Natural killer cell (primary cell): ENCODE measurements around the gene MB. TPM values are rescaled to one million over a fixed set of nuclear protein-coding genes. Genes with fewer than 3 reads are reported as not detected.

Experiments
- ATAC-seq, 3 donors: fragments of 150-1000 bp in 2 of 3; fragments of 200-7000 bp in 1 of 3; cut with Tn5 transposase; 1 replicate in 1 of 3; 2 replicates in 2 of 3; pipeline ENCODE4 v1.10.0; 2021; ENCODE audit warnings: mild to moderate bottlenecking in 2 of 3, moderate library complexity in 2 of 3
- DNase-seq, 2 donors: peaks; one replicate each; pipeline versions ENCODE4 v3.0.0 to v3.0.0-alpha.2; 2013 to 2021; ENCODE audit warnings: mixed read lengths in 1 of 2
- H3K27ac ChIP-seq: one replicate; pipeline ENCODE4 v1.5.1; 2013; ENCODE audit warnings: mild to moderate bottlenecking, low read length
- H3K27me3 ChIP-seq: one replicate; pipeline ENCODE4 v1.6.1; 2013; ENCODE audit warnings: low read length; ENCODE audit not compliant: control insufficient read depth, insufficient read depth
- H3K36me3 ChIP-seq: one replicate; pipeline ENCODE4 v1.6.1; 2013; ENCODE audit warnings: low read length; ENCODE audit not compliant: control insufficient read depth, insufficient read depth
- H3K4me1 ChIP-seq: one replicate; pipeline ENCODE4 v1.6.1; 2013; ENCODE audit warnings: low read length; ENCODE audit not compliant: control insufficient read depth, insufficient read depth
- H3K4me3 ChIP-seq: one replicate; pipeline ENCODE4 v1.5.1; 2013; ENCODE audit warnings: low read length
- H3K9me3 ChIP-seq: one replicate; pipeline ENCODE4 v1.6.1; 2013; ENCODE audit warnings: low read length; ENCODE audit not compliant: control insufficient read depth, insufficient read depth
- H3K27ac Mint-ChIP-seq, 2 donors: one replicate each; pipeline ENCODE4 v1.8.0; 2022; ENCODE audit warnings: mild to moderate bottlenecking in 2 of 2, mixed read lengths in 2 of 2, moderate library complexity in 1 of 2
- H3K27me3 Mint-ChIP-seq, 2 donors: one replicate each; pipeline ENCODE4 v1.8.0; 2022; ENCODE audit warnings: low read depth in 2 of 2, mixed read lengths in 2 of 2
- H3K36me3 Mint-ChIP-seq: one replicate; pipeline ENCODE4 v1.8.0; 2022; ENCODE audit warnings: mixed read lengths
- H3K4me1 Mint-ChIP-seq, 2 donors: one replicate each; pipeline ENCODE4 v1.8.0; 2022; ENCODE audit warnings: mixed read lengths in 2 of 2
- H3K4me3 Mint-ChIP-seq: one replicate; pipeline ENCODE4 v1.8.0; 2022; ENCODE audit warnings: mild to moderate bottlenecking, moderate library complexity, mixed read lengths
- H3K9me3 Mint-ChIP-seq, 2 donors: one replicate each; pipeline ENCODE4 v1.8.0; 2022; ENCODE audit warnings: mixed read lengths in 2 of 2
- WGBS: methylation state at CpG from one replicate; pipeline ENCODE4 v1.1.7; 2013; ENCODE audit warnings: missing lambda C conversion rate; ENCODE audit not compliant: insufficient coverage; 5-methylcytosine and 5-hydroxymethylcytosine counted together
- intact Hi-C: fragments of 100-400 bp; cut with micrococcal nuclease; formaldehyde crosslinking; loops from one replicate; pipeline ENCODE4 v1.14.2; 2022
- total RNA-seq, 4 donors: library from RNA; stranded (reverse); fragments of 120-200 nt in 1 of 4; gene quantifications; one replicate each; pipeline versions ENCODE4 v1.2.3 to v1.2.4, GENCODE V29; 2013 to 2022
- TF ChIP-seq, protein P1 (sequence below): fragments of 200-600 bp; IDR thresholded peaks from one replicate; pipeline ENCODE4 v1.8.0; 2022; ENCODE audit warnings: antibody characterized with exemption

MB gene
- total RNA-seq, 3 donors from 2014 or later (not counting 1 experiment from before 2014, with no cell fraction given): not detected

DNA sequence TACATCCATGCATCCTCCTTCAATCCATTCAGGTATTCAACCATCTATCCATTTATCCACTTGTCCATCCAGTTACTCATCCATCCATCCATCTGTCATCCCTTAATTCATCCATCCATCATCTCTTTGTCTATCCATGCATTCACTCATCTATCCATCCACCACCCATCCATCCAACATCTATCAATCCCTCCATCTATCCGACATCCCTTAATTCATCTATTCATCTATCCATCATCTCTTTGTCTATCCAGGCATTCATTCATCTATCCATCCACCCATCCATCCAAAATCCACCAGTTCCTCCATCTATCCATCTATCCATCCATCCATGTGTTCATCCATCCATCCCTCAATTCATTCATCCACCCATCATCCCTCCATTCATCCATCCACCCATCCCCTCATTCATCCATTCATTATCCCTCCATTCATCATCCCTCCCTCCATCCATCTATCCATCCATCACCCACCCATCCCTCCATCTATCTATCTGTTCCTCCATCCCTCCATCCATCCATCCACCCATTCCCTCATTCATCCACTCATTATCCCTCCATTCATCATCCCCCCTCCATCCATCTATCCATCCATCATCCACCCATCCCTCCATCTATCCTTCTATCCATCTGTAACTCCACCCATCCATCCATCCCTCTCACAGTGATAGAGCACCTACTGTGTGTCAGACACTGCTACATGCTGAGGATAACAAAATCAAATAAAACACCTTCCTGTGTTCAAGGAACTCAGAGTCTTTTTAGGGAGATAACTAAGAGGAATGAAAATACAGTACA, 1.5 kb upstream of the MB start:
- H3K36me3 Mint-ChIP-seq: no peaks in the 10 kb centered on the region
- H3K27me3 Mint-ChIP-seq: no peaks in the 10 kb centered on the region
- H3K27ac Mint-ChIP-seq: no peak overlapping the region
- H3K9me3 Mint-ChIP-seq: no peaks in the 10 kb centered on the region
- ATAC-seq (no peak), DNase-seq (no peak)
- peaks cover 20% of the 10 kb centered on the region for H3K4me1 ChIP-seq
- H3K27me3 ChIP-seq: no peaks in the 10 kb centered on the region
- H3K27ac ChIP-seq: no peak overlapping the region
- H3K4me3 ChIP-seq: no peak overlapping the region
- 92% methylated on average over 1 of the region's 1 CpG for WGBS
- intact Hi-C loops: no loop called here
- no peaks in the 10 kb centered on the region for H3K36me3 ChIP-seq
- peaks cover 13% of the 10 kb centered on the region in 2 donors for H3K4me1 Mint-ChIP-seq
- TF ChIP-seq, protein P1, sequence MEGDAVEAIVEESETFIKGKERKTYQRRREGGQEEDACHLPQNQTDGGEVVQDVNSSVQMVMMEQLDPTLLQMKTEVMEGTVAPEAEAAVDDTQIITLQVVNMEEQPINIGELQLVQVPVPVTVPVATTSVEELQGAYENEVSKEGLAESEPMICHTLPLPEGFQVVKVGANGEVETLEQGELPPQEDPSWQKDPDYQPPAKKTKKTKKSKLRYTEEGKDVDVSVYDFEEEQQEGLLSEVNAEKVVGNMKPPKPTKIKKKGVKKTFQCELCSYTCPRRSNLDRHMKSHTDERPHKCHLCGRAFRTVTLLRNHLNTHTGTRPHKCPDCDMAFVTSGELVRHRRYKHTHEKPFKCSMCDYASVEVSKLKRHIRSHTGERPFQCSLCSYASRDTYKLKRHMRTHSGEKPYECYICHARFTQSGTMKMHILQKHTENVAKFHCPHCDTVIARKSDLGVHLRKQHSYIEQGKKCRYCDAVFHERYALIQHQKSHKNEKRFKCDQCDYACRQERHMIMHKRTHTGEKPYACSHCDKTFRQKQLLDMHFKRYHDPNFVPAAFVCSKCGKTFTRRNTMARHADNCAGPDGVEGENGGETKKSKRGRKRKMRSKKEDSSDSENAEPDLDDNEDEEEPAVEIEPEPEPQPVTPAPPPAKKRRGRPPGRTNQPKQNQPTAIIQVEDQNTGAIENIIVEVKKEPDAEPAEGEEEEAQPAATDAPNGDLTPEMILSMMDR: no peak
- no peaks in the 10 kb centered on the region for H3K9me3 ChIP-seq
- no peak overlapping the region for H3K4me3 Mint-ChIP-seq

GRCh38 chr22:35616043-35616442, 1.1 kb downstream of the MB start:
- no peak overlapping the region for H3K4me3 Mint-ChIP-seq
- TF ChIP-seq, protein P1: no peak
- no peak overlapping the region for H3K27ac Mint-ChIP-seq
- H3K4me1 Mint-ChIP-seq: peaks cover 7 to 13% of the 10 kb centered on the region in 2 donors
- H3K9me3 Mint-ChIP-seq: no peaks in the 10 kb centered on the region
- Histone ChIP-seq H3K4me3 (no peak overlapping the region), H3K36me3 (no peaks in the 10 kb centered on the region), H3K9me3 (no peaks in the 10 kb centered on the region), H3K27me3 (no peaks in the 10 kb centered on the region), H3K27ac (no peak overlapping the region), H3K4me1 (peaks cover 34% of the 10 kb centered on the region)
- ATAC-seq: peak in 1 of 3 donors; percentile 20
- H3K36me3 Mint-ChIP-seq: no peaks in the 10 kb centered on the region
- H3K27me3 Mint-ChIP-seq: no peaks in the 10 kb centered on the region
- no peak for DNase-seq
- intact Hi-C loops: no loop called here
- WGBS: 10% methylated on average over 6 of the region's 7 CpGs

GRCh38 chr22:35615156-35615555, 2.0 kb downstream of the MB start:
- Mint-ChIP-seq H3K36me3 (no peaks in the 10 kb centered on the region), H3K9me3 (no peaks in the 10 kb centered on the region), H3K4me3 (no peak overlapping the region), H3K4me1 (peaks cover 7 to 13% of the 10 kb centered on the region in 2 donors), H3K27ac (no peak overlapping the region), H3K27me3 (peaks cover 0 to 6% of the 10 kb centered on the region in 2 donors)
- Histone ChIP-seq H3K9me3 (no peaks in the 10 kb centered on the region), H3K27me3 (no peaks in the 10 kb centered on the region), H3K36me3 (no peaks in the 10 kb centered on the region), H3K27ac (no peak overlapping the region), H3K4me1 (peaks cover 40% of the 10 kb centered on the region), H3K4me3 (no peak overlapping the region)
- intact Hi-C loops: no loop called here
- DNase-seq (no peak), ATAC-seq (no peak)
- TF ChIP-seq, protein P1: no peak
- WGBS: 81% methylated on average over 6 of the region's 6 CpGs
